ENCODE data around the gene C6orf15. TPM values are rescaled to one million over a fixed set of nuclear protein-coding genes. Genes with fewer than 3 reads are reported as not detected.
A peak's percentile ranks its signal among the peaks of the same experiment; 100 is the strongest.

C6orf15 gene
- total RNA-seq, 6 experiments from 2014 or later = not detected

- Mint-ChIP-seq H3K9me3 (no peaks in the 10 kb centered on the region), H3K27ac (no peak overlapping the region), H3K36me3 (ENCODE audit: low read depth) (no peaks in the 10 kb centered on the region), H3K4me1 (ENCODE audit: low read depth) (peaks cover 18% of the 10 kb centered on the region), H3K27me3 (ENCODE audit: insufficient read depth) (peaks cover 9% of the 10 kb centered on the region; the same call in 1 of the 2 replicates), H3K4me3 (no peak overlapping the region)
- no peak for DNase-seq
- TF ChIP-seq CTCF (IDR thresholded peaks at IDR 0.05) = no peak
Observed at GRCh38 chr6:31130751-31131150, 18.4 kb upstream of the C6orf15 start.

- peaks cover 7% of the 10 kb centered on the region; the same call in 1 of the 2 replicates for H3K27me3 Mint-ChIP-seq (ENCODE audit: insufficient read depth)
- no peak overlapping the region for H3K27ac Mint-ChIP-seq
Observed at GRCh38 chr6:31129130-31129529, 16.8 kb upstream of the C6orf15 start.

GRCh38 chr6:31128093-31128676, 15.8 kb upstream of the C6orf15 start:
- H3K27ac Mint-ChIP-seq = no peak overlapping the region
- DNase-seq = no peak
- peak; percentile 91 for TF ChIP-seq CTCF (IDR thresholded peaks at IDR 0.05)
- H3K36me3 Mint-ChIP-seq (ENCODE audit: low read depth) = no peaks in the 10 kb centered on the region
- H3K4me3 Mint-ChIP-seq = no peak overlapping the region
- peaks cover 29% of the 10 kb centered on the region for H3K4me1 Mint-ChIP-seq (ENCODE audit: low read depth)
- no peaks in the 10 kb centered on the region for H3K9me3 Mint-ChIP-seq
- peaks cover 7% of the 10 kb centered on the region for H3K27me3 Mint-ChIP-seq (ENCODE audit: insufficient read depth)

More at GRCh38 chr6:31129130-31129529, 16.8 kb upstream of the C6orf15 start:
- no peak for DNase-seq
- peaks cover 27% of the 10 kb centered on the region for H3K4me1 Mint-ChIP-seq (ENCODE audit: low read depth)
- H3K4me3 Mint-ChIP-seq = no peak overlapping the region
- no peak for TF ChIP-seq CTCF (IDR thresholded peaks at IDR 0.05)
- no peaks in the 10 kb centered on the region for H3K9me3 Mint-ChIP-seq
- H3K36me3 Mint-ChIP-seq (ENCODE audit: low read depth) = no peaks in the 10 kb centered on the region

- no peak overlapping the region for H3K4me3 Mint-ChIP-seq
- no peaks in the 10 kb centered on the region for H3K36me3 Mint-ChIP-seq (ENCODE audit: low read depth)
- peaks cover 7% of the 10 kb centered on the region for H3K27me3 Mint-ChIP-seq (ENCODE audit: insufficient read depth)
- H3K27ac Mint-ChIP-seq = peak overlapping the region; percentile 39
- H3K4me1 Mint-ChIP-seq (ENCODE audit: low read depth) = peaks cover 37% of the 10 kb centered on the region
- TF ChIP-seq CTCF (IDR thresholded peaks at IDR 0.05) = peak; percentile 20; the same call in 1 of the 2 replicates
- H3K9me3 Mint-ChIP-seq = no peaks in the 10 kb centered on the region
- DNase-seq = no peak
Observed at GRCh38 chr6:31126396-31127175, 14.2 kb upstream of the C6orf15 start.

- peak; percentile 78 for DNase-seq
- Mint-ChIP-seq H3K4me3 (no peak overlapping the region), H3K27ac (no peak overlapping the region; the same call in 1 of the 2 replicates), H3K36me3 (ENCODE audit: low read depth) (no peaks in the 10 kb centered on the region), H3K9me3 (no peaks in the 10 kb centered on the region), H3K27me3 (ENCODE audit: insufficient read depth) (peaks cover 7% of the 10 kb centered on the region), H3K4me1 (ENCODE audit: low read depth) (peaks cover 37% of the 10 kb centered on the region)
- TF ChIP-seq CTCF (IDR thresholded peaks at IDR 0.05) = no peak
Observed at GRCh38 chr6:31125586-31126363, 13.4 kb upstream of the C6orf15 start.

Measured in HFFc6 (cell line).